NOMO-1 treated with dmso at 0.1 percent for 144 hours (cell line): ENCODE results near the gene TGFB2.
A peak's percentile ranks its signal among the peaks of the same experiment; 100 is the strongest.

ENCODE experiments used
- DNase-seq: peaks from one replicate; lab custom pipeline; 2025; ENCODE audit not compliant: unreplicated experiment; lab: John Stamatoyannopoulos, UW

The TGFB2 gene

DNA sequence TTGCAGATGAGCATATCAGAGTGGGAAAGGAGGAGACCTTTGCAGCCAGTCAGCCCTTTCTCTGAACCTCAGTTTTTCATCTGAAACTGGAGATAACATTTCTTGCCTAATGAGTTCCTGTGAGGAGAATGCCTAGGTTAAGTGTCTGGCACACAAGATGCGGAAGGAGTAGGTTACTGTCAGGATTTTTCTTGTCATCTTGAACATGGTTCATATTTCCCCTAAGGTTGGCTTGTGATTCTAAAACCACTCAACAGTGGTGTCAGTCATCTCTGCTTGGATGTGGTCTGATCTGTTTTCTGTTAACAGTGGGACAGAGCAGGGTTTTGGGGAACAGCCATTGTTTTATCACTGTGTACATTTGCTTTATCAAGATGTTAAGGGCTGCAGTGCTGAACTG lies 70.6 kb downstream of the TGFB2 start:
- no peak for DNase-seq

DNA sequence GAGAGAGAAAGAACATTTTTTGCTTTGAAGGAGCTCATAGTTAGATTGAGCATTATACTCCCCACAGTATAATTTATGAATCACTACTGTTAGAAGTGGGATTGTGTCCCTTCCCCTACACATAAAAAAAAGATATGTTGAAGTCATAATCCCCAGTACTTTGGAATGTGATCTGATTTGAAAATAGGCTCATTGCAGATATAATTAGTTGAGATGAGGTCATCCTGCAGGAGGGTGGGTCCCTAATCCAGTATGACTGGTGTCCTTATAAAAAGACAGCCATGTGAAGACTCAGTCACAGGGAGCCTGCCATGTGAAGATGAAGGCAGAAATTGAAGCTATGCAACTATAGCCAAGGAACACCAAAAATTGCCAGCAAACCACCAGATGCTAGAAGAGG lies 76.4 kb downstream of the TGFB2 start:
- DNase-seq = no peak

- no peak for DNase-seq
These were observed 79.4 kb downstream of the TGFB2 start for GRCh38 chr1:218424502-218424901.

DNA sequence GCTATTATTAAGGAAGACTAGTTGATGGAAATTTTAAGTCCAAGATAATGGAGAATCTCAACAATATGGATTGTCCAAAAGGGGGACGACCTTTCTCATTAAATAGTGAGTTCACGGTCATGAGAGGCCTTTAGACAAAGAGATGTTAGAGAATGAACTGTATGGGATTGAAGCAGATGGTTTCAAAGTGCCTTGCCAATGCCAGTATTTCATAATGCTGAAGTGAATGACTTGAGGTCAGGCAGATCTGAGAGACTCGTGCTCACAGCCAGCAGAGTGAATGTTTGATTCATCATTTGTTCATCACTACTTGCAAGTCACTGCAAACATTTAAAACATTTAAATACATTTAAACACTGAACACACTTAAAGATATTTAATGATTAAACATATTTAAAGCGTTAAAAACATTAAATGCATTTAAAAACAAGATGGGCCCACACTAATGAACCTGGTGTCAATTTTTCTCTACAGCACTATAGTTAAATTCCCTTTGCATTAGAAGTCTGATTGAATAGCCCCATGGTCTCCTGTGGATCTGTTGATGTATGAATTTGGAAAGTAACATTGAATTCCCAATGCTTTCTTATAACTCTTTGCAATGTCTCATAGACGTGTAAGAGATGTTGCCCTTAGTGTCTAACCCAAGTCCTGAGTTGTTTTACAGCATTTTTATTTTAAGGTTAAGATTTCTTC lies 80.7 kb downstream of the TGFB2 start:
- no peak for DNase-seq

GRCh38 chr1:218426343-218426657 lies 81.2 kb downstream of the TGFB2 start:
- DNase-seq = no peak

DNA sequence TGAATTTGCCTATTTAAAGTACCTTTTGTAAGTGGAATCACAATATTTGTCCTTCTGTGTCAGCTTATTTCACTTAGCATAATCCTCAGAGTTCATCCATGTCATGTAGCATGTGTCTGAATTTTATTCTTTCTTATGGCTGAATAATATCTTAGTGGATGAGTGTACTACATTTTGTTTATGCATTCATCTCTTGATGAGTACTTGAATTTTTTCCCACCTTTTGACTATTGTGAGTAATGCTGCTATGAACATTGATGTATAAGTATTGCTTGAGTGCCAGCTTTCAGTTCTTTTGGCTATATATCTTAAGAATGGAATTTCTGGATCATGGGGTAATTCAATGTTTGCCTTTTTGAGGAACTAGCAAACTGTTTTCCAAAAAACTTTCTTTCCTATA lies 84.2 kb downstream of the TGFB2 start:
- DNase-seq = no peak

DNA sequence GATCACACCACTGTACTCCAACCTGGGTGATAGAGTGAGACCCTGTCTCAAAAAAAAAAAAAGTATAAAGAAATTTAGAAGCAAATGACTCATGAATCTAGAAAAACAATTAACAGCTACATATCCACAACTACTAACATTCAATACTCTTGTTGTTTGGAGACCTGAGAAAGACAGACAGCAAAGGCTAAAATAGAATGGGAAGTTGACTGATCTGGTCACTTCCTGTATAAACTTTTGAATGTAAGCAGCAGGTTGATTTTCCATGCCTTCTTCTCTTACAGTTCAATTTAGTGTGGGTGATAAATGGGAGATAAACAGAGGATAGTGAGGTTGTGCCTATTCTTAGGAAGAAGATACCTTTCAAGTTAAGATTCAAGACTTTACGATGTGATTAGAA lies 85.2 kb downstream of the TGFB2 start:
- DNase-seq = no peak

DNA sequence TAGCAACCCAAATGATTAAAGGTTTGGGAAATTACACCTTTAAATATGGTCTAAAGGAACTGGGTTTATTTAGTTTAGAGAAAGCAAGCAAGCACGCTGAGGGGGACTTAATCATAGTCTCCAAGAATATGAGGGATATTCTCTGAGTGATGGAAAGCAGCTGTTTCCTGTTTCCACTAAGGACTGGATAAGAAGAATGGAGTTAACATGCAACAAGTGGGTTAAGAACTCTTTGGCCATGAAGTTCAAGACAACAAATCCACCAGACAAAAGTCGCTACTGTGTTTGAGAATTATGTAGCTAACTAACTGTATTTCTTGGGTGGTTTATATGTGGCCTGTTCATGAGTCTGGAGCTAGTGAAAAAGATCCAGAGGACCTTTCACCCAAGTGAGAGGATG lies 85.7 kb downstream of the TGFB2 start:
- DNase-seq = no peak

DNA sequence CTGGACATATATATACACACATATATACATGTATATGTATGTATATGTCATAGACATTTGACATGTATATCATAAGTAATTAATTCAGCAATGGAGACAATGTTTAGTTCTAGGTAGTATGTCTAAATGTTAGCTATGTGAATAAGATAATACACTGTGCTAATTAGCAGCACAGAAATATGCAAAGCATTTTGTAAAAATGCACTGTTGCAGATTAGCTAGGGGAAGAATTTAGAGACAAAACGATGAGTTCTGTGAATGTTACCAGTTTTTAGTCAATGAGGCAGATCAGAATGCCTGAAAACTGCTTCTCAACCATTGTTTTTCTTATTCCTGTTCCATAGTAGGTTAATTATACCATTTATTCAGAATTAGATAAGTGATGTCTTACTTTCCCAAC lies 86.3 kb downstream of the TGFB2 start:
- DNase-seq = no peak

- no peak for DNase-seq
These were observed 88.6 kb downstream of the TGFB2 start for GRCh38 chr1:218433744-218434143.

DNA sequence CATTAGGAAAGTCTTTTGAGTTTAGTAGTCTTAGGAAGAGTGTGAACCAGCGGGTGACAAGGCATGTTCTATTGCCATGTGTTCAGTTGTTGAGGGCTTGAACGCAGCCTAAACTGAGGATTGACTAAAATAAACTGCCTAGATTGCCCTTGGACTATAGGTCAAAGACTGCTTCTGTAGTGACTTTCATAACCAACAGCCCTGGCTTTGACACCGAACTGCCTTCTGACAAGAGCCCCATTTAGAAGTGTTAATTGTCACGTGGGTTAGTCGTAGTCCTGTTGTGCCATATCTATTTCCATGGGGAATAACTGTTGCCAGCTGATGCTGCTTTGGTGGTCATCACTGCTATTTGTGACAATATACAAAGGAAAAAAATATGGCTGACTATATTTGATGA lies 90.4 kb downstream of the TGFB2 start:
- DNase-seq = no peak

GRCh38 chr1:218436346-218436745 lies 91.2 kb downstream of the TGFB2 start:
- DNase-seq = no peak

- no peak for DNase-seq
These were observed 91.9 kb downstream of the TGFB2 start for GRCh38 chr1:218436997-218437396.

- DNase-seq = no peak
These were observed 94.6 kb downstream of the TGFB2 start for GRCh38 chr1:218439541-218440295.

DNA sequence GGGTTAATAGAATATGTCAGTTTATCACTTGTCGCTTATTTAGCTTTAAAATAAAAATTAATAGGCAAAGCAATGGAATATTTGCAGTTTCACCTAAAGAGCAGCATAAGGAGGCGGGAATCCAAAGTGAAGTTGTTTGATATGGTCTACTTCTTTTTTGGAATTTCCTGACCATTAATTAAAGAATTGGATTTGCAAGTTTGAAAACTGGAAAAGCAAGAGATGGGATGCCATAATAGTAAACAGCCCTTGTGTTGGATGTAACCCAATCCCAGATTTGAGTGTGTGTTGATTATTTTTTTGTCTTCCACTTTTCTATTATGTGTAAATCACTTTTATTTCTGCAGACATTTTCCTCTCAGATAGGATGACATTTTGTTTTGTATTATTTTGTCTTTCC lies 98.1 kb downstream of the TGFB2 start:
- no peak for DNase-seq

- no peak for DNase-seq
These were observed 99.0 kb downstream of the TGFB2 start for GRCh38 chr1:218444173-218444572.

GRCh38 chr1:218444588-218444987 lies 99.5 kb downstream of the TGFB2 start:
- no peak for DNase-seq

- DNase-seq = no peak
These were observed 102.0 kb downstream of the TGFB2 start for GRCh38 chr1:218447010-218447689.

DNA sequence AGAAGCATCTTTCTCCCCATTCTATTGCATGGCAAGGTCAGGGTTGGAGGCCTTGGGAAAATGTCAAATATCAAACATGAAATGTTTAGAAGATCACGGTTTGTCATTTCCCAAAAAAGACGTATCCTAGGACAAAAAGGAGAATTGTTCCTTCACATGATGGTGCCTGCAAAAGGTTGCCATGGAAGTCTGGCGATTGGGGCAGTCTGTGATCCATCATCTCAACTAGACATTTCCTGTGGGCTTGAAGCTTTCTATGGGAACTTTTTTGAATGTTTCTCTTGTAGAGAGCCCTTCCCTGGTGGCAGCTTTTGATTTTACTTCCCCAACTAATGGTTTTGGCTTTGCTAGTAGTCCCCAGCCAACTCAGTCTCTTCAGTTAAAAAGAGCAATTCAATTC lies 106.3 kb downstream of the TGFB2 start:
- DNase-seq = no peak

DNA sequence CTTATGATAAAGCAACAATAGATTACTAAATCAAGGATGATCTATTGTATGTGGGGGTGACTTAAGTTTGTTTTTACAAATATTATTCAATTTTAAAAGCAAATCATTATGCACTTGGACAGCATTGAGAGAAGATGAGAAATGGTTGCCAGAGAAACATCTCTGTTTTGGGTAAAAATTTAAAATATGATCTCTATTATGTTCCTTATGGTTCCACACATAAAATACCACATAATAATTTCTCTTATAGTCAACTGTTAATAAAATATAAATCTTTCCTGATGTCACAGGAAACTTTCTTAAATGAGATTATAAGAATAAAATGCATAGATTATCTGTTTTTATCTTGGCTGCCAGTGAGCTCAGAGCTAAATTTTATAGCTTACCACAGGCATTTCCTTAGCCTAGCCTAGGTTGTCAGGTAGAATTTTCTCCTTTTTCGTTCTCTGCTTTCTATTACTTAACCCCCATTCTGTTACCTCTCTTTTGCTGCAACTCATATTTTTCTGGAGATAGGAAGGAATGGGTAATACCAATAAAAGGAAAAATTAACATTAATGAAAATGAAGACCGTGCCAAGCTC lies 109.7 kb downstream of the TGFB2 start:
- no peak for DNase-seq

GRCh38 chr1:218456444-218456843 lies 111.3 kb downstream of the TGFB2 start:
- peak; percentile 4 for DNase-seq

GRCh38 chr1:218459450-218459849 lies 114.3 kb downstream of the TGFB2 start:
- no peak for DNase-seq
